ENCODE data around the gene PROCA1. TPM values are rescaled to one million over a fixed set of nuclear protein-coding genes. Genes with fewer than 3 reads are reported as not detected.

PROCA1 gene, protein sequence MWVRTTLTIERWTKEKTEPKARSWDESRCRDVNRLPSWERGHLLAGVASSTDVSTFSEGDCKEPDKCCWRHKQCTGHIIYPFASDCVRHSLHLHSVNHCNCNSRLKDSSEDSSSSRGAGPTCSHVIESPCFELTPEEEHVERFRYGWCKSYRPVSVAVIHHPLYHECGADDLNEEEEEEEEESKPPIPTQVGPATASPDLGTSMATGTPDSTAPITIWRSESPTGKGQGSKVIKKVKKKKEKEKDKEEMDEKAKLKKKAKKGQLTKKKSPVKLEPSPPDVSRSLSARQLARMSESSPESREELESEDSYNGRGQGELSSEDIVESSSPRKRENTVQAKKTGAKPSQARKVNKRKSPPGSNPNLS
- total RNA-seq, result 5.4 TPM

DNA sequence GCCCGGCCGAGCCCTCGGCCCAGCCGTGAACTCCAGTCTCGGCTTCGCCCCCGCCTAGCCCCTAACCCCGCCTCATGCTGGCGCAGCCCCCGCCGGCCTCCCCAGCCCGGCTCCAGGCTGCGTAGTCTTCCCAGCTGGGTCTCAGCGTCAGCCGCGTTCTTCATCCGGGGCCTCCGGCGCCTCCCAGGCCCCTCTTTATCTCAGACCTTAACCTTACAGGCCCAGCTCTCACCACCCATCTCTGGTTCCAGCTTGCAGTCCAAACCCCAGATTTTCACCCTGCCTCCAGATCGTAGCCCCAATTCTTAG is at the start of gene PROCA1:
Gene PROCA1 (minus strand): TSS at position 166 of the 309 bp plus-strand sequence. CDS start 228 bp downstream, outside the sequence.

DNA sequence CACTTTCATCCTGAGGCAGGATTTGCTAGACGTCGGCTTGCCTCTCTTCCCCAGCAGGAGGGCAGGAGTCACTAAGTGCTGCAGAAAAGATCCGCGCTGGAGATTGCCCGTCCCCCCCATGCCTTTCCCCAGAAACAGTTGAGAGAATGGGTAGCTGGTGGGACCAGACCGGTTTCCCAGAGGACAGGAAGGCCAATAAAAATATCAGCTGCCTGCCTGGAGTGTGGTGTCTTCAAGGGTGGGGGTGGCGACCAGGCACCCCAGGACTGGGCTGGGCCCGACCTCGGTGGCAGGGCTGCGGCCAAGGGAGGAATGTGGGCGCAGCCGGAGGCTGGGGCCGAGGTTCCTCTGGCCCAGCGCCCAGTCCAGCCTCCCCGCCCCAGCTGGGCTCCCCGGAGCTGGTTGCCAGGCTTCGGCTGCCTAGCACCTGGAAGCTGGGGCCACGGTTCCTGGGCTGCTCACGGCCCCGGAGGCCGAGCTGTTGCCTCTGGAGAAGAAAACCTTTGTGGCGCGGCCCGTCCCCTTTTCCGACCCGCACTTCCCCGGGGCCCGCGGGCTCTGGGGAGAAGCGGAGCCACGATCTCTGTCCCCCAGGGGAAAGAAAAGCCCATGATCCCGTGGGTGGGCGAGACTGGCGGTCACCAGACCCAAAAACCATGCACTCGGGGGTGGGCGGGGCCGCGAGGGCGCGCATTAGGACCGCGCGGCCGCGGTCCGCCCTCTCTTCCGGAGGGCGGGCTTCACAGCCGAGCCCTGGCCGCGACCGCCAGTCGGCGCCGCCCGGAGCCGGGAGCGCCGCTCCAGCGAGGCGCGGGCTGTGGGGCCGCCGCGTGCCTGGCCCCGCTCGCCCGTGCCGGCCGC is 31.8 kb upstream of the PROCA1 start, which contains the start of gene TRAF4:
Gene TRAF4 (plus strand): TSS at position 769 of the 861 bp plus-strand sequence. CDS start 102 bp downstream, outside the sequence.

DNA sequence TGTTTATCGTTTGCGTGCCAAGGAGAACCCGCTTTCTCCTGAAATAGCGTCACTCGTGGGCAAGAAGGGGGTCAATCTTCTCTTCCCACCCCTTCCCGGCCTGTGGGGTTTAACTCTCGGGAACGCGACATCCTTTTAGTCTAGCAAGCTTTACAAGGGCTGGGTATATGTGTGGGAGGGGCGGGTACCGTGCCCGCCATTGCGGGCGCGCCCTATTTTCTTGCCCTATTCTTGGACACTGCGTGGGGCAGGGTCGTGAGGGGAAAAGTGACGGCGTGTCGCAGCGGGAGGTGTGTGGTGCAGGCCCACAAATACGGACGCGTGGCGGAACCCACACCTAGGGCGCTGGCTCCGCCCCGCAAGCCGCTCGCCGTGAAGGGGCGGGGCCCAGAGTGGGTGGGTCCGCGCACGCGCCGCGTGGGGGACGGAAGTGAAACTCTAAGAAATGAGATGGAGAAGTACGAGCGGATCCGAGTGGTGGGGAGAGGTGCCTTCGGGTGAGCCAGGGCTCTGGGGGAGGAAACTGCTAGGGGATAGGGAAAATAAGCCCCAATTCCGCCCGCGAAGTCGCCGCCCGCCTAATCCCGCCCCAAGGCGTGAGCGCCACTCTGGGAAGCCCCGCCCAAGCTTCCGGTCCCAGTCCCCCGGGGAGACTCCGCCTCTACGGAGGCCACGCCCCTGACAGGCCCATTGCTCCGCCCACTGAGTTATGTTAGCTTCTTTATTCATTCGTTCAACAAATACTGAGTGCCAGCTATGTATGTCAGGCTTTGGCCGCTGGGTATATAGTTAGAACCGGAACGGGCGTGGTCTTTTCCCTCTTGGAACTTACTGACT is 16.9 kb upstream of the PROCA1 start, which contains the start of gene NEK8:
Gene NEK8 (plus strand): TSS at position 425 of the 837 bp plus-strand sequence. CDS start 26 bp downstream, at position 451.

DNA sequence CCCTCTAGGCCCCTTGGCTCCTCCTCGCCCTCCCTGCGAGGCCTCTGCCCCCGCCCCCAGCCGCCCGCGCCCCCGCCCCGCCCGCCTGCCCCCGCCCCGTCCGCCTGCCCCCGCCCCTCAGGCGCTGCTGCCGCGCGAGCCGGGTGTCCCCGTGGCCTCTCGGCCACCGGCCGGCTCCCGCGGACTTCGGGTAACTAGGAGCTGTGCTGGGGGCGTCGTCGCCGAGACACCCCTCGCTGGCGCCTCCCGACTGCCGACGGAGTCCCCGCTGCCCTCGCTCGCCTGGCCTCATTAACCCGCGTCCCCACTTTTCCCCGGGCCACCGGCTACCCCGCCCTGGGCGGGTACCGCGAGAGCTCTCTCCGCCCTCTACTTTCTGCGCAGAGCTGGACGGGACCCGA is 14.5 kb upstream of the PROCA1 start, which contains the start of gene TLCD1:
Gene TLCD1 (minus strand): TSS at position 8 of the 401 bp plus-strand sequence. CDS start 136 bp downstream, outside the sequence.

DNA sequence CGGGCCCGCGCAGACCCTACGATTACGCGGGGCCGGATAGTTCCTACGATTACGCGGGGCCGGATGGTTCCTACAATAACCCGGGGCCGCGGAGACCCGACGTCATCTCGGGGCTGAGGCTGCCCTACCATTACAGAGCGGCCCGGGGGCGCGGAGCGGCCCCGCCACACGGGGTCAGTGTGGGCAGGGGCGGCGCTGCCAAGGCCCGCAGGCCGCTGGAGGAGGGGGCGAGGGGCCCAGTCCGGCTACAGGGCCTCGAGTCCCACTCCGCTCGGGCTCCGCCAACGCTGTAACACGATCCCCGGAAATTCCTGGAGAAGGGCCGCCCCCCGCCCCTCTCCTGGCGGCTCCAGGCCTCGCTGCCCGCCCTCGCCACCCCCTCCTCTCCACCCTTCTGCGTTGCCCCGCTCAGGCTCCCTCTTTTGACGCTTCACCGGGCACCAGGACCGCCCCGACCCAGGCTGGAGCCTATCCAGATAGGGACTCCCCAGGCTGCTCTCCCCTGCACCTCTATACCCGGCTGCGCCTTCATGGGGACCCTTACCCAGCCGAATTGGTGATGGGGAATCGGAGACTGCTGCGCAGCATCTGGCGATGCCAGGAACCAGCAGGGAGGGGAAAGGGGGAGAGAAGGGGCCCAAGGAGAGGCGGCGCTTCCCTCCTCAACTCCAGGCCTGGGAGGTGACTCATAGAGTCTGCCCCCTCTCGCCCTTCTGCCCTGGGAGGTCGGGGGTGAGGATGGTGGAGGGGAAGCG is 6.1 kb upstream of the PROCA1 start, which contains the start of gene RAB34:
Gene RAB34 (minus strand): TSS at position 291 of the 755 bp plus-strand sequence. CDS start 602 bp downstream, outside the sequence.

DNA sequence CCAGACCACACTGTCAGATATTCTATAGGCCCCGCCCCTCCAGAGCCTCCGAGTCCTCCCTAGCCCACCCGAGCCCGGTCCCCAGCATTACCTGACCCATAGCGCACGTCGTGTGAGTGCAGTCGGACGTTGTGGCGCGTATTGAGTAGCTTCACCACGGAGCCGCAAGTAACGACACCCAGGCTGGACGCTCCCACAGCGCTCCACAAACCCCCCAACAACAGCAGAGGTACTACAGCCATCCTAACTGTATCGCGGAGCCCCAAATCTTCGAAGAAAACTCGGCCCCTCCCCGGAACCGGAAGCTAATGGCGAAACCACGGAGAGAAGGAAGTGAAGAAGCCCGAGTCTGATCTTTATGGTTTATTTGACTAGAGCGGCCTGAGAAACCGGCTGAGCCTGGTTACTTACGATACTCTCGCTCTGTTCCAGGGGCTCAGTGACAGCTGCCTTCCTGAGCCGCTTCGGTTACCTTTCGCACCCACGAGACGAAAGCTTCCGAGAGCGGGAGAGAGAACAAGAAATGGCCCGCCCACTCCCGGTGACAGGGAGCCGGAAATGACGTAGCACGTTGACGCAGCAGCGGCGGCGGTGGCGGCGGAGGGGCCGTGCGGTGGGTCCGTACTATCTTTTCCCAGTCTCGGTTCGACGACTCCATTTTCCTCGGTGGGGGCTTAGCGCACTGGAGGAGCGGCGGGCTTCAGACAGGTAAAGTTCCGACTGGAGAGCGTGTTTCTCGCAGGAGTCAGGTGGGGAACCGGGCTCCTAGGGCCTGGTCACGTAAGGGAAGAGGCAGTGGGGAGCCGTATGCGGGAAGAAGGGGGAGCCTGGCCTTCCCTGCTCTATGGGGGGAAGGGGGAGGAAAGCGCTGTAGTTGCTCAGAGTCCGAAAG is 49.8 kb downstream of the PROCA1 start, which contains the start of the genes SDF2 and SUPT6H:
Gene SDF2 (minus strand): TSS at position 272 of the 892 bp plus-strand sequence. CDS start 30 bp downstream, at position 242.
Gene SUPT6H (plus strand): TSS at position 571 of the 892 bp plus-strand sequence. CDS start 11,197 bp downstream, outside the sequence.

Other genes starting within 250 kb of the PROCA1 start
- 1.3 TPM for gene SLC13A2, start 238.2 kb downstream of the PROCA1 start, total RNA-seq
- not detected for gene FOXN1, start 205.5 kb downstream of the PROCA1 start, total RNA-seq
- gene UNC119, start 159.3 kb downstream of the PROCA1 start, total RNA-seq, result 288 TPM
- 44.8 TPM for gene PIGS, start 140.4 kb downstream of the PROCA1 start, total RNA-seq
- 134 TPM for gene ALDOC, start 135.0 kb downstream of the PROCA1 start, total RNA-seq
- gene SPAG5, start 112.9 kb downstream of the PROCA1 start, total RNA-seq, result 17.5 TPM
- gene RSKR, start 97.7 kb downstream of the PROCA1 start, total RNA-seq, result 29.6 TPM
- gene BLTP2, start 66.7 kb downstream of the PROCA1 start, total RNA-seq, result 100 TPM
- gene SDF2, start 50.0 kb downstream of the PROCA1 start, total RNA-seq, result 55.7 TPM
- 80.0 TPM for gene SUPT6H, start 49.7 kb downstream of the PROCA1 start, total RNA-seq
- gene RAB34, start 6.0 kb upstream of the PROCA1 start, total RNA-seq, result 53.9 TPM
- gene RPL23A, start 8.1 kb upstream of the PROCA1 start, total RNA-seq, result 234 TPM
- 1.1 TPM for gene TLCD1, start 14.3 kb upstream of the PROCA1 start, total RNA-seq
- gene NEK8, start 16.9 kb upstream of the PROCA1 start, total RNA-seq, result 3.1 TPM
- 28.9 TPM for gene TRAF4, start 32.1 kb upstream of the PROCA1 start, total RNA-seq
- gene FAM222B, start 130.9 kb upstream of the PROCA1 start, total RNA-seq, result 17.9 TPM
- 32.9 TPM for gene ERAL1, start 143.1 kb upstream of the PROCA1 start, total RNA-seq
- 47.6 TPM for gene FLOT2, start 185.8 kb upstream of the PROCA1 start, total RNA-seq
- 23.8 TPM for gene DHRS13, start 191.2 kb upstream of the PROCA1 start, total RNA-seq
- 50.6 TPM for gene PHF12, start 239.6 kb upstream of the PROCA1 start, total RNA-seq